AG10803 (cell line): ENCODE data around the gene ATP5F1B.

ENCODE experiments used
- DNase-seq: peaks from one replicate; pipeline ENCODE4 v3.0.0; 2010; ENCODE audit warnings: low read depth
- H3K4me3 ChIP-seq: 2 replicates; pipeline ENCODE4 v1.5.1; 2011; ENCODE audit warnings: mild to moderate bottlenecking, low read length, control low read depth
- TF ChIP-seq, protein P1 (sequence below): conservative IDR thresholded peaks from 2 replicates; pipeline ENCODE4 v1.5.1; 2011; ENCODE audit warnings: mild to moderate bottlenecking, low read length, control low read depth, inconsistent platforms

ATP5F1B gene

DNA sequence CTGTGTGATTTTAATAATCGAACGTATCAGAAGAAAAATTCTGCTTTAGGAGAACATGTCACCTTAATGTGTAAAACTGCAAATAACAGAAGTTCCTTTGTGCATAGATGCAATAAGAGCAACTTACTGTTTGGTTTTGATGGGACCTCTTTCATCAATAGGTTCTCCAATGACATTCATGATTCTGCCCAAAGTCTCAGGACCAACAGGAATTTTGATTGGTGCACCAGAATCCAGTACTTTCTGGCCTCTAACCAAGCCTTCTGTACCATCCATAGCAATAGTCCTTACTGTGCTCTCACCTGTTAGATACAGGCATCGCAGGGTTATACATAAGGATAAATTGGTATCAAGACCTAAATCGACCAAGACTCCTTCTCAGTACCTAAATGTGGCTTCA lies 1.1 kb downstream of the ATP5F1B start:
- peak overlapping the region; percentile 98 for H3K4me3 ChIP-seq
- TF ChIP-seq, protein P1, sequence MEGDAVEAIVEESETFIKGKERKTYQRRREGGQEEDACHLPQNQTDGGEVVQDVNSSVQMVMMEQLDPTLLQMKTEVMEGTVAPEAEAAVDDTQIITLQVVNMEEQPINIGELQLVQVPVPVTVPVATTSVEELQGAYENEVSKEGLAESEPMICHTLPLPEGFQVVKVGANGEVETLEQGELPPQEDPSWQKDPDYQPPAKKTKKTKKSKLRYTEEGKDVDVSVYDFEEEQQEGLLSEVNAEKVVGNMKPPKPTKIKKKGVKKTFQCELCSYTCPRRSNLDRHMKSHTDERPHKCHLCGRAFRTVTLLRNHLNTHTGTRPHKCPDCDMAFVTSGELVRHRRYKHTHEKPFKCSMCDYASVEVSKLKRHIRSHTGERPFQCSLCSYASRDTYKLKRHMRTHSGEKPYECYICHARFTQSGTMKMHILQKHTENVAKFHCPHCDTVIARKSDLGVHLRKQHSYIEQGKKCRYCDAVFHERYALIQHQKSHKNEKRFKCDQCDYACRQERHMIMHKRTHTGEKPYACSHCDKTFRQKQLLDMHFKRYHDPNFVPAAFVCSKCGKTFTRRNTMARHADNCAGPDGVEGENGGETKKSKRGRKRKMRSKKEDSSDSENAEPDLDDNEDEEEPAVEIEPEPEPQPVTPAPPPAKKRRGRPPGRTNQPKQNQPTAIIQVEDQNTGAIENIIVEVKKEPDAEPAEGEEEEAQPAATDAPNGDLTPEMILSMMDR, result no peak
- no peak for DNase-seq

DNA sequence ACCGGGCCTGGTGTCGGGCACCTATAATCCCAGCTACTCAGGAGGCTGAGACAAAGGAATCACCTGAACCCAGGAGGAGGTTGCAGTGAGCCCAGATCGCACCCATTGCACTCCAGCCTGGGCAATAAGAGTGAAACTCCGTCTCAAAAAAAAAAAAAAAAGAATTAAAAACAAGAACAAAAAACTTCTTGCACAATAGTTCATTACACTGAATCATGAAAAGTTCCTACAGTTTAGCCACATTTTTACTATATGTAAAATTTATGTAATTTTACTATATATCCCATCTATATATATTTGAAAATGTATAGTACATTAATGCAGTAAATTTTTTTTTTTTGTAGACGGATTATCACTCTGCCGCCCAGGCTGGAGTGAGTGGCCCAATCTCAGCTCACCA lies 4.6 kb downstream of the ATP5F1B start:
- TF ChIP-seq, protein P1, result no peak
- DNase-seq, result no peak
- no peak overlapping the region for H3K4me3 ChIP-seq

DNA sequence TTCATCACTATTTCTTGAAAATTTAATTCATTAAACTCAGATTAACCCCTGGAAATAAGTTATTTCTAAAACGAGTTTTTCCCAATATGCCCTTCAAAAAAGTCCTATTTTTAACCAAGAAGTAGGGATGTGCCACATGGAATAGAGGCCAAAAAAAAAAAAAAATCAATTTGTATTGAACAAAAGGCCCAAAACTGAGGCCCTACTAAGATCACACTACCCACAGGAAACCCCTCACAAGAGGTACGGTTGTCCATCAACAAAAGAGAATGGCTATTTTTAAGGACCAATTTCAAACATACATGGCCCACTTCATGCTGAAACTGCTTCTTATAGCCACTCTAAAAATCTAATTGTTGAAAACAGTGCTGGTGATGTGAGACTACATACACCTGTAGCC lies 8.2 kb downstream of the ATP5F1B start:
- H3K4me3 ChIP-seq, result no peak overlapping the region
- DNase-seq, result no peak
- TF ChIP-seq, protein P1, result no peak

DNA sequence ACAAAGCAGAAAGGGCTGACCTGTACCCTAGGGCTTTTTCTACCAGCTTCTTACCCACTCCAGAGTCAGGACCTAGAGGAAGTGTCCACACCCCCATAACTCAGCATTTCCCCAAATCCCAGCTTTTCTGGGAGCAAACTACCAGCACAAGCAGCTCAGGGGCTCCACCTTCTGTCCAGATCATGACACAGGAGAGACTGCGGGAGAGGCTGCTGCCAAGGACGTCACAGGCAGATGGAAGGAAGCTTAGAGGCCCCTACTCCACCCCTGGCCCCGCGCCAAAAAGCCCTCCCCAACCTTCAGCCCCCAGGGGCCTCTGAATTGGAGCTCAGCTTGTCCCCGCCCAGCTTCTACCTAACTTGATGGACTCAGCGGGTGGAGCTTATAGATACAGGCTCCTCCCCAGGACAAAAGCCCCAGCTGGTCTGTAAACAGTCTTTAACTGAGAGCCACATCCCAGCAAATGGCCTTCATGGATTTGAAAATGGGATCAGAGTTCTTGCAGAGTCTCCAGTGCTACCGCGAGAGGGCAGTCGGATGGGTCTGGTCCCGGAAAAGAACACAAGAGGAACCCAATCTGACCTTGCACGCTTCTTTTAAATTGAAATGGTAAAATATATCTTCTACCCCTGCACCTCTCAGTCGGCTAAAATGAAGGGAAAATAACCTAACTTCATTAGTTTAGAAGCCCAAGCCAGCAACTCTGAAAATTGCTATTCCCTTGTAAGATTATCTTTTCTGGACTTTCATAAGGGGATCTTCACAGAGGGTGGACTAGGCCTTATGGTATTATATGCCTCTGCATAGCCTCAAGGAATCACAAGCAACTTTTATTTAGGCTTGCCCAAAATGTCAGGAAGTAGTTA lies 8.9 kb downstream of the ATP5F1B start:
- peak; percentile 100 for DNase-seq
- TF ChIP-seq, protein P1, result peak; percentile 86
- H3K4me3 ChIP-seq, result peak overlapping the region; percentile 94

DNA sequence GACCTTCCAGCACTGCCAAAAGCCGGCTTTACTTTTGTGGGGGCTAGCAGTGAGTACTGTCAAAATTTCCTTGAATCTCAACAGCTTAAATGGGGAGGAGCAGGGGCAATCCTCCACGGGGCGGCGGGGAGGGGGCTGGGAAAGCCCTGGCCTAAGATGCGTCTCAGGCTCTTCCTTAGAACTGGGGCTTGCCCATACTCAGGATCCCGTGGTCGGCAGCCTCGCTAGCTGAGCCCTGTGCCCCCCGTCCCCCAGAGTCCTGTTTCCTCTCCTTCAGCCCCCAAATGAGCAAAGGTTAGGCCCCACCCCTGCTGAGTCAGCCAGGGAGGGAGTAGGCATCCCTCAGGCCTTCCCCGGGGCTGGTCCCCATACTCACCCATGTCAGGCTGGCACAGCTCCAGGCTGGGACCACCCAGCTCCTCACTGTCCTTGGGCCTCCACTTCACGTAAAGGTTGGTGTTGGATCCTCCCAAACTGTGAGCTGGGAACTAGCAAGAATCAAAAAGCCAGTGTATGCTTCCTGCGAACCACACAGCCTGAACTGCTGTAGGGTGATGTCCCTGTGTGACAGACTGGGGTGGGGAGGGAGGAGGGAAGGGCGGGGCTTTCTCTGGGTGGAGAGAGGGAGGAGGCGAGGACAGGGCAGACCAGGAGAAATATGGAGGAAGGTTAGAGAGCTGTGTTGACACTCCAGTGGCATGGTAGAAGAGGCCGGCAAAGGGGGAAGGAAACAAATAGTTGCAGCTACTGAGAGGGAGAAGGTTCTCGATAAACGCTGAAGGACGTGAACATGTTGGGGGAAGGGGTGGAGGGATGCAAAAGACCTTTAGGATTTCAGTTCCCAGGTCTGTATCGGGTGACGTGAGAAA lies 9.7 kb downstream of the ATP5F1B start:
- DNase-seq, result peak; percentile 82
- TF ChIP-seq, protein P1, result no peak
- peak overlapping the region; percentile 94 for H3K4me3 ChIP-seq

DNA sequence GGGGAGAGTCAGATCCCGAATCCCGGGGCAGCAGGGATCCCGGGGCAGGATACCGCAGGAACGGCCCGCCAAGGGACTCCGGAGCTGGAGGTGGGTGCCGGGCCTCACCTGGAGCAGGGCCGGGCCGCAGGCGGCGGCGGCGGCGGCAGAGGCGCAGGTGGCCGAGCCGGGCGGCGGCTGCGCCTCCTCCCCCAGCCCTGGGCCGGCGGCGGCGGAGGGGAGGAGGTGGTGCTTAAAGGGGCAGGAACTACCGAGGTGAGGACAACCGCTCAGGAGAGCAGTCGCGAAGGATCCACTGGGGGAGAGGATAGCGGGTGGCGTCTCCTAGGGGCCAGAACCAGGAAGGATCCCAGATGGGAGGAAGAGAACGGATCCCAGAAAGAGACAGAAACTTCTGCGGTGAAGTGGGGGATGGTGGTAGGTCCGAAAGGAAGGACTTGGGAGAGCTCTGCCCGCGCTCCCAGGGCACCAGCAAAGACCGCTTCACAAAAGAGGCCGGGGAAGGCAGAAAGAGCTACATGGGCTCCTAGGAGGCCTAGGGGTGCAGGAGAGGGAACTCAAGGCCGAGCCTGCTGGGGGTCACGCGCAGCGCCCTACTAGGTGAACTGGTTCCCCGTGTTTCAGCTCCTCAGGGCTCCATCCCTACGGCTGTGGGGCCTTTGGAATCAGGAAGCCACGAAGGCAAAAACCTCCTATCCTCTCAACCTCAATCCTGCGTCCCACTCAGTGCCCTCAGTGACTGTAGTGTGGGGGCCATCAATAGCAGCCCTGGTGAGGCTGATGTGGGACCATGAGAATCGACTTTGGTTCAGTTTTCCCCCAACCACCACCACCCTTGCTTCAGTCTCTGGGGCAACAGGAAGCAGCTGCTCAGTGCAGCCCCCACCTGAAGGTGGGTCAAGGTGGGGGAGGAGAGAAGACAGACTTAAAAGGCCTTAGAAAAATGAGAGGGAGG lies 10.7 kb downstream of the ATP5F1B start:
- TF ChIP-seq, protein P1, result peak; percentile 65
- peak overlapping the region; percentile 94 for H3K4me3 ChIP-seq
- peak; percentile 78 for DNase-seq
